ENCODE results near the gene SEMA5A.

SEMA5A gene

DNA sequence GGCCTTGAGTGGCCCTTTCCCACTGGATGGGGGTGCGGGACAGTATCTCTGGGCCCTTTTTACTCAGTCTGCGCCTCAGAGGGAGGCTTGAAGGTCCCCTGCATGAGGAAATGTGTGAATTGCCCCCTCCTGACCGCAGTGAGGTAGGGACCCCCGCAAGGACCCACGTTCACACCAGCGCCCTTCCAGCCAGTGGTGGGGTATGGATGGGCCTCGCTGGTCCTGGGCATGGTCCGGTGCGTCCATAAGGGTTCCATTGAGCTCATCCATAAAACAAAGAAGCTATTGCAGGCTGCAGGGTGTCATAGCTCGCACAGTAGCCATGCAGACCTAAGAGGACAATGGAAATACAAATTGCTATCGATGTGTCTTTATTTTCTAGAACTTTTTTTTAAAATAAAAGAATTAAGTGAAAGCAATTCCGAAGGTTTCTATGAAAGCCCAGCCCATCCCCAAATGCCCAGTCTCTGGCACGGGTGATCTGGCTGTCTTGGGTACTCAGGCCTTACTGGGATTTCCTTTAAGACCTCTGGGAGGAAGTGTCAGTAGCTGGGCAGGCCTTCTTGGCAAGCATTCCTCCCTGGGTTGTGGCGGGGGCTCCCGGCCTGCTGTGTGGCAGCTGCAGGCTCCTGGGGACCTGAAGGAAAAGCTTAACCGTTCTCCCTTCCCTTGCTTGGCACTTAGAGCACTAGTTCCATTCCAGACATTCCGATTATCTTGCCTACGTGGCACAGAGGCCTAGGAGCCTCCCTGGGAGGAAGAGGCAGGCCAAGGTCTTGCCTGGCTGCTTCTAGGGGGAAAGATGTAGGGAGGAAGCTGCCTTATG lies 1.5 kb upstream of the SEMA5A start:
- DNase-seq = peak; percentile 92

DNA sequence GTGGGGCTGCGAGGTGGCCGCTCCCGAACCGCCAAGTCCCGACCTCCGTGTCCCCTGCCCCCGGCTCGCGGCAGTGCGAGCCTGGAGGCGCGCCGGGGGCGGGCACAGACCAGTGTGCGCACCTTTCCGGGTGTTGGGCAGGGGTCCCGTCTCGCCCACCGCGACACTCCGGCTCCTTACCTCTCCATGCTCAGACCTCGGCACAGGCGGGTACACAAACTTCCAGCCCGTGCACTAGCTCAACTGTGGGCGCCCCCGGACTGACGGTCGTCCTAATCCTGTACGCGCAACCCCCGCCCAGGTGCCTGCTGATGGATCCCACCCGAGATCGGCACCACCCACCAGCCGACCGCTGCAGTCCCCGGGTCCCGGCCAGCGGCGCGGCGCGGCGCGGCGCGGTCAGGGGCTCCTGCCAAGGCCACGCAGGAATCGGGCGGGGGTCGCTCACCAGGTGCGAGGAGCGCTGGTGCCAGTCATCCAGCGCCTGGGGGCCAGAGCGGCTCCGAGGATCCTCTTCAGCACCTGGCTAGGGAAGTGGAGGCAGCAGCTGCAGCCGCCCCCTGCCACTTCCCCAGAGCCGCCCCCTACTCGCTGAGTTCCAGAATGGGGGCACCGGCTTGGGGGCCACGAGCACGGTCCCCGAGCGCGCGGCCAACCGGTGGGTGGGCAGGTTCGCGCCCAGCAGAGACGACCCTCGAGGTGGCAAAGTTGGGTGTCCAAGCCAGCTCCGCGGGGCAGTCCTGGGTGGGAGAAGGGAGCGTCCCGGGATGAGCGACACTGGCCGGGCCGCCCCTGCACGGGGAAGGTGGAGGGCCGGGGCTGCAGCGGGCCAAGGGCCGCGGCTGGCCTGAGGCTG lies 511 bp downstream of the SEMA5A start:
- DNase-seq = no peak

DNA sequence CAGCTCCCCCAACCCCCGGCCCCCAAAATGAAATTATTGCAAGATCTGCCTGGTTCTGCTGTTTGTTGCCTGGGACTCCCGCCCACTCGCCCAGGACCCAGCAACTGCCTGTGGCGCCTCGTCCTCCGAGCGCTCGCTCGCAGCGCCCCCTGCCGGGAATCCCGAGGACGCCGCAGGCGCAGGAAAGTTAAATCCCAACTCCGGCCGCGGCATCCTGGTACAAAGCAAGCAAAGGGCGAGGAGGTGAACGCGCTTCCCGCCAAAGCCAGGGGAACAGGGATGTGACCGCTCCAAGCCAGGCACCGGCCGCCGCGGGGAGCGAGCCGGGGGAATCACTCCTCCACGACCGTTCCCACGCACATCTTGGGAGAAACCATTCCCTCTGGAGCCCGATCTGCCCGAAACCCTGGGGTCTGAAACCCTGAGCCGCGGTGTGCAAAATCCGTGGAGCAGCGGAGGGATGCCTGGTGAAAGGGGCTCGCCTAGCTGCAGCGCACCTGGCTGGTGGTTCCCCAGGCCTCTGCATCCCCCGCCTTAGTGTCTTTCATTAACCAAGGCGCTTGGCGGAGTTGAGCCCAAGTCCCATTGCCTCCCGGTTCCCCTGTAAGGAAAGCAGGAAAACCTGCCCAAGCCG lies 1.3 kb downstream of the SEMA5A start:
- peak; percentile 81 for DNase-seq

DNA sequence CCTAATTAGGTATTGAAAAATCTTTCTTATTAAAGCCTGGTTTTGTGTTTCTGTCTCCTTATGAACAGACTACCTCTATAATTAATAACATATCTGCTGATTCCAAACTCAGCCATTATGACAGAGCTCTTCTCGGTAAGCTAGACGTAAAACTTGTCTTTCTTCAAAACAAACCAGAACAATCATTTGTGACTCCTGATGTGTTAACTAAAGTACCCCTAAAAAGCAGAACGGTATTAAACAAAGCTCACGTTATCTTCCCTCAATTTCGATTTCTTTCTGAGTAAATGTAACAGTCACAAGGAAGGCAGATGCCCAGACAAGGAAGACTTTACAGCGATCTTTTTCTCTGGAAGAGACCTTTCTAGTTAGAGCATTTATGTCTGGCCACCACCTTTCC lies 1.8 kb downstream of the SEMA5A start:
- DNase-seq = no peak

DNA sequence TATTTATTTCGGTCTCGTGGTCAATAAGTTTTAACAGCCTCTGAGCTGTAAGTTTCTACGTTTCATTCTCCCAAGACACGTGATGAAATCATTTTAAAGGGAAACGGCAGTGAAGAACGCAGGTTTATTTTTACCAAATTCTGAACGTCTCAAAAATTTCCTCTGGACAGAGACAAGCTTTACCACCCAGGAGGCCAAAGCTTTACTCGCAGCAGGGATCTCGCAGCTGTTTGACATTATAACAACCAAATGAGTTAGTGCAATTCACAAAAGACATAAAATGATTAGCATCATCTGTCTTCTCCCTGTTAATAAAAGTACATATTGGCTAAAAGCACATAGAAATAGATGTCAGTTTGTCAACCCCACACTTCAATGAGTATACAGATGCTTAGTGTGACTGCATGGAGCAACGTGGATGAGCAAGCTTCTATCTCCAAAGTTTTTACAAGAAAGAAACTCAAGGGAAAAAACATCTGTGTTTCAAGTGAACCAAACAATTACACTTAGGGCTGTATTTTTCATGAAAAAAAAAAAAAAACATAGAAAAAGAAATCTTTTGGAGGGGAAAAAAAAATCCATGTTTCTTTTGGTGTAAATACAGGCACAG lies 2.5 kb downstream of the SEMA5A start:
- DNase-seq = peak; percentile 44

DNA sequence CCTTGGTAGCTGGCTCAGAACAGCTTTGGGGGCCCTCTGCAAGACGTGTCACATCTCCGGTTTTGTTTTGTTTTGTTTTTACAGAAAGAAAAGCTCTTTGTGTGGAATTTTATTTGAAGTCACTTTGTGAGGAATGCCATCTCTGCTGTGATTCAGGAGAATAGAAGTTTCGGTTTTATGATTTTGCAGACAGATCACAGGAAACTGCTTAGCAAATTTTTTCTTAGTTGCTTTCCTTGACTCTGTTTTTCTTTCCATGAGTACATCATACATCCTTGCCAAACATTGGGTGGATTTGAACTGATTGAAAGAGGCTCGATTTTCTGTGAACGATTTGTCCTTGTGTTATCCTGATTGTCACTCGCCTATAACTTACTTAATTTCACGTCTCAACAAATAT lies 5.1 kb downstream of the SEMA5A start:
- DNase-seq = peak; percentile 84

DNA sequence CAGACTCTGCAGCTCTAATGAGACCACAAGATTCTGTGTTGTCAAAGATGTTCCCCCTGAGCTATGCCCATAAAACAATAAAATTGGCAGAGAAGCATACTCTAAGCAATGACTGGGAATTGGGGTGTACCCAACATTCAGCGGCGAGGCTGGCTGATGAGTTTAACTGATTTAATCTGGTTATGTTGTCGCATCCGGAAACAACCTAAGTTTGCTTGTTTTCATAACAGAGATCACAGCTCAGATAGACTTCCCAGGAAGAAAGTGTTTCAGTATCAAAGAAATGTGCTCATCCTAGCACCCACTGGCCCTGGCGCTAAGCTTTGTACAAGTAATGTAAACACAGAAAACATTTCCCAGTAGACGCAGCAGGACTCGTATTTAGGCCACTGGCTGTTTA lies 7.4 kb downstream of the SEMA5A start:
- DNase-seq = no peak

DNA sequence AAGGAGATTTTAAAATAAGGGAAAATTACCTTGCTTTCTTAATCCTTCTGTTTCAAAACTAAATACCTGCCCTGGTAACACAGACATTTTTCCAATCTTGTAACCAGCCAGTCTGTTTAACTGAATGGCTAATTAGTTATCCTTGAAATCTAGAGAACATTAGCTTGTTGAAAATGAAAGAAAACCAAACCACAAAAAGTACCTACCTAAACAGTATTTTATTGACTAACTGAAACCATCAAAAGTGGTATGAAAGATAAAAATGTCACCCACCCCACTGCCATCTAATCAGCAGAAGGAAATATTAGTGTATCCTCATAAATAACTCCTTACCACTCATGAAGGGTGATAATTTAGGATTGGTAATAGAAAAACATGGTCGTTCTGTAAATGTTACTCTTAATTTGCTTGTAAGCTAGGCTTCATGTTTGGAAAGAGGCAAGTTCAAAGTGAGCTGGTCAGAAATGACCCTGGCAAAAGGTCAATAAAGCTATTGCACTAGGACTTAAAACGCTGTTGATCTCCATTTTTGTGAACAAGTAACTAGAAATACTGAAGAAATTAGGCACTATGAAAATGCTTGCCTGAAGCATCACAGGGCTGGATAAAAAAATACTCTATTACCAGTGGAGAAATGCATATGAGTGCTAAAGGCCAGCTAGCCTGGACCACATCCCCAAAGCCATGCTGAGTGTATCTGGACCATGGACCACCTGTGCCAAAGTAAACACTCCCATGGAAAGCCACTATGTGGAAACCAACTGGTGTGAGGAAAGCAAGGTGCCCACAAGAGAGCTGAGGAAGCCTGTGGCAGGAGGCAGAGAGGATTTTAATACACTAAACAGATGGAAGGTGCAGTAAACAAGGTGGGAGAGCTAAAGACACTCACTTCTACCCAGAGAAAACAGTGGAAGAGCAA lies 8.4 kb downstream of the SEMA5A start:
- no peak for DNase-seq

DNA sequence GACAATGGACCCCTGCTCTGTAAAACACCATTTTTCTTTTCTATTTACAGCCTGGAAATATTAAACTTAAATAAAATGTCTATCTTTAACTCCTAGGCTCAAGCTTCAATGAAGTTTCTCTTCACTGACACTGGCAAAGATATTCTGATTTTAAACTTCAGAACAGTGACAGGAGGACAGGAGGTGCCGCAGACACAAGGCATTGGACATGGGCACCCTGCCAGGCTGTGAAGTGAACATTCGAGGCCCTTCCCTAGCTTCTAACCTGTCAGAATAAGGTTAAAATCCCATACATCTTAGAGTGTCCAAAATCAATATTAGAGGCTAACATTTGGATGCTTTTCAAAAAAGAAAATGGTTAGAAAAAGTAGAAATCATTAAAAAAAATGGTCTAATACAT lies 9.2 kb downstream of the SEMA5A start:
- DNase-seq = no peak

DNA sequence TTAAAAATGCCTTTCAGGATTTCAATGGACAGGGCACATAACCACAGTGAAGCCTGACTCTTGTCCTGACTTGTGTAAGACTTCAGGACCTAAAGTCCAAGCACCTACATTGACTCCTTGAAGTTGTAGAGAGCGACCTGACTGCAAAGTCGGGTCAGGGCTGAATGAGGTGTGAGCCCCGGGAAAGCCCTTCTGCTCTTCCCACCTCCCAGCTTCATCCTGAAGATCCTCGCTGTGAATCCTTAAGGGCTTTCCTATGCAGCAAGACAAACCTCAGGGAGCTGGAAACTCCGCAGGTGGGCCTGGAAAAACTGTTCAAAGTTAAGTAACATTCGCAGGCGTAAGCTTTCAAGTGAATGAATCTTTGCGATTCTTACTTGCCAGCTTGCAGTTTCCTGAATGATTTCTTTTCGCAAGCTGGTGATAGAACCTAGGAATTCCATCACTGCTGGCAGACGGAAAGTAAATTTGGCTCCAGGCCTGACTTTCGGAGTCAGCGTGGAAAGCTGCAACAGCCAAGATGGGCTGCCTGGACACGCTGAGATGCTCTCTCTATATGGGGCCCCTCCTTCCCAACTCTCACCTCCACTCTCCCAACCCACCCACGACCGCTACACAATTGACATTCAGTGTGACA lies 10.9 kb downstream of the SEMA5A start:
- DNase-seq = no peak

DNA sequence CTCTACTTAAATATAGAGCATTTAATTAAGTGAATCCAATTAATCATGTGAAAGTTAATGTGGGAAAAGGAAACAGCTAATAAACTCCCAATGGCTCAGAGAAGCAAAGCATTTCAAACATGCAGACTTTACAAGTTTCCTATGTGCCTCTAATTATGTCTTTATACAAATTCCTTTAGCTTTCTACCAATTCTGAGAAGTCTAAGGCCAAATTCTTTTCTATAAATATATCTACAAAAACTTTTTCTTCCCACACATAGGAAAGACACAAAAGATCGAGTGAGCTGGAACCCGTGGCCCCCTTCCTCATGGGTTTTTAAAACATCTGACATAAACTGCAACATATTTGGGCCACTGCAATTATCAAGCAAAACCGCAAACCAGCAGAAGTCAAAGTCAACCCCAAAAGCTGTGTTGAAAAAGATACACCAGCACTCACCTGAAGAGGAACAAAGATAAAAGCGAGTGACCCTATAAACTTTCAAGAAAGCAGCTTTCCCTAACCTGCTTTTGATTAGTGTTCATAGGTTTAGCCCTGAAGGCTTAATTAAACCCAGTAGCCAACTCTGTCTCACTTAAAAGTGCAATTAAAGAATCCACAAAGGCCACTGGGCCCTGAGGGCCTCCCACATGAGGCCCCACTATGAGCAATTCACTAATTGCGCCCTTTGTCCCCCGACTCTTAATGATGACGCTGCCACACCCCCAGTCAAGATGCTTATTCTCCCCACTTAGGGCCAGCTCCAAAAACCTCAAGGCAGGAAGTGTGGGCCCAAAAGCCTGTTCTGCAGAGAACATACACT lies 12.1 kb downstream of the SEMA5A start:
- DNase-seq = peak; percentile 58

DNA sequence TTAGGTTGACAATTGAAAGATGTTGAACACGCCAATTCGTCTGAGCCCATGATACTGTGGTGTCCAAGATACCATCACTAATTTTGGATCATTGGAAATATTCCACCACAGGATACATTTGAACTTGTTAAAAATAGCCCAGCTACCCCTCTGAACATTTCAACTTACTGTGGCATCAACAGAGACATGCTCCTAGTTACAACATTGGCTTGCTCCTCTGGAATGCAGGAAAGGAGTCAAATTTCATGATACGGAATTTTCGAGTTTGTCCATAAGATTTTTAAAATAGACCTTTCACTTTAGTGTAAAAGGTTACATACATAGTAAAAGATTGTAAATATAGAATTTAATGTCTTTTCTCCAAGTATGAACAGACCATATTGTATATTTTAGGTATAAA lies 12.8 kb downstream of the SEMA5A start:
- peak; percentile 70 for DNase-seq

DNA sequence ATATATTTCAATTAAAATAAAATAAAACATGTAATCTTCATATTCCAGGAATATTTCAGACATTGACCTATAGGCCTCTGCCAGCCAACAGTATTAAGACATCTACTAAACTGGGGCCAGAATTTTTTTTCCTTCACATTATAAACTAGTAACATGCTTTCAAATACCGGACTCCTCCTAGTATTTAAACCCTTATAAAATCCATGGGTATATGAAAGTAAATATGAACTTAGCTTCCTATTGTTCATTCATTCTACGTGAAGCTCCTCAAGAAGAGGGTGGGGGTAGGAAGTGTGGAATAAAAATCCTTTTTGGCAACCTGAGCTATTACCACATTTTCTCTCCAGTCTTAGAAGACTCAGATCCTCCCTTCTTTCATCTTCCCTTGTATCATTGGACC lies 16.4 kb downstream of the SEMA5A start:
- no peak for DNase-seq

DNA sequence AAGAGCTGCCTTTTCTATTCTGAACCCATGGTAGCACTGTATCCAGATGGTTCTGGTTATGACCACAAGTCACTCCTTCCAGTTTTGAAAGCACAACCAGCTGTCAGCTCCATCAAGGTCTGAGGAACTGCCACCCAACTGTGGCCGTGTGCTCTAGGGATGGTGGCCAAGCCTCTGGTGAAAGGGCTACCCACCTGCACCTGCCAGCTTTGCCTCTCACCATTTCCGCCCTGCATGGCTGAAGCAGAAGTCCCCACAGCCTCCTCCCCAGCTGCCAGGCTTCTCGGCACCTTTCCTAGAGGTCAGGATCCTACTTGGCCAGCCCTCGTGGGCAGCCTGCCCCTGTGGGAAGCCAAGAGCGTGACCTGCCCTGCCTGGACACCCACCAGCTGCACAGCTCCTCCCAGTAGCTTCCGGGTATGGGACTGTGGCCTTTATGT lies 16.8 kb downstream of the SEMA5A start:
- DNase-seq = no peak

DNA sequence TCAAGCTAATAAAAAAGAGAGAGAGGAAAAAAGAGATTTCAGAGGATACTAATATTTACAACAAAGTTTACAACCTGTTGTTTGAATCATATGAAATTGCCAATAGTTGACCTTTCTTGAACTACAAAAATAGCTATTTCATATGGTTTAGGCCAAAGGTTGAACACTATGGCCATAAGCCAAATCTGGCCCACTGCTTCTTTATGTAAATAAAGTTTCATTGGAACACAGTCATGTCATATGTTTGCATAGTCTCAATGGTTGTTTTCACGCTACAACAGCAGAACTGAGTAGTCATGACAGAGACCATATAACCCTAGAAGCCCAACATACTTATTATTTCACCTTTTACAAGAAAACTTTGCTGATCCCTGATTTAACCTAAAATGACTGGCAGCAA lies 20.9 kb downstream of the SEMA5A start:
- DNase-seq = no peak

DNA sequence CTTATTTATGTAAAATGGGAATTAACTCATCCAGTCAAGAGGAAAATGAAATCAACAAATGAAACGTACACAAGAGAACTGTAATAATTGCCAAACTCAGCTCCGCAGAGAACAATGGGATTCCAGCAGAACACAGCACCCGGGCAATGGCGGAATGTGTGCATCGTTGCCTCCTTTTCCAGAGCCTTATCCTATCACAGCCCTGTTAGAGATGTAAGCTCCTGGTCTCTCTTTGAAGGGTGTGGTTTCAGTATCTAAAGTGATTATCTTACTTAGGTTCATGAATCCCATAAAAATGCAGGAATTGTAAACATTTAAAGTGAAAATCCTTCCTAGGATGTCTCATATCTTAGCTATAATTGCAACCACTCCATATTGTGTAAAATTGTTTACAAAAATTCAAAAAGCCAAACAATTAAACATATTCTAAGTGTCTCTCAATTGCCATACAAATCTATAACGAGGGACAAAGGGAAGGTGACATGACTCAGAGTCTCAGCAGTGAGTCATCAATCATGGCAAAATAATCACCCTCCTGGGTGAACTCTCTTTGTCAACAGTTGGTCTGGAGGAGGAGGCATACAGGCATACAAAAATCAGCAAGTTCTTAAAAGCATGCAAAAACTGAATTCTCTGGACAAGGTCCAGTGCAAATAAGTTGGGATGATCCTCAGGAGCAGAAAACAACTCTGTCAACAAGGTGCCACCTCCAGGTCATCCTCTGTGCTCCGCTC lies 22.6 kb downstream of the SEMA5A start:
- DNase-seq = peak; percentile 65

DNA sequence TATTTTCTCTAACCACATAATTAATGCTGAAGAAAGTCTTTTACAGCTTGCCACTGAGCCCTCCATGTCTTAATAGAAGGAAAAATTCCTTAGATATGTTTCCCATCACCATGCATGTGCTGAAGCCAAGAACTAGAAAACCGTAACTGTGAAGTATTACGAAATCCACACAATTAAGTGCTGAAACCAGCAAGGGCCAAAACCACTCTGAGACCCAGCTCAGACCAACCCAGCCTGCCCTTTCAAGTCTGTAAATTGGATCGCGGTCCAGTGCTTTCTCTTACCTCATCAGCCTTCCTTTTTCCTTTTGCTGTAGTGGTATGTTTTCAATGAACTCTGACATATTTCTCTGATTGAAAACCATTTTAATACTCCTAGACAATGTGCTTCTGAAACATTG lies 26.3 kb downstream of the SEMA5A start:
- no peak for DNase-seq

DNA sequence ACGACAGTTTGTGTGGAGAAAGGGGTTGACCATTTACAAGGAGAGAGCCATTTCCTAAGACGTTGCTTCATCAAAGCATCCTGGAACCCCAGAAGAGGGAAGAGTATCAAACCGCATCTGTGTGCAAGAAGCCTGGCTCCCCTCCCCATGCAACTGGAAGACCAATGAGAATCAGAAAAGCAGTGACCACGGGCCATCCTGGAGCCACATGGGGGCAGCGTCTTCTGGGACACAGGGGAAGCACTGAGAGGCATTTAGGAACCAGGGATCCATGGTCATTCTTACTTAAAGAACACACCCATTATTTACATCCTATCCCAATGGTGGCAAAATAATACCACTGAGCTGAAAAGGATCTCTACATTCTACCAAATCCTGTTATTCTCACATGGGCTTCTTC lies 29.3 kb downstream of the SEMA5A start:
- no peak for DNase-seq

DNA sequence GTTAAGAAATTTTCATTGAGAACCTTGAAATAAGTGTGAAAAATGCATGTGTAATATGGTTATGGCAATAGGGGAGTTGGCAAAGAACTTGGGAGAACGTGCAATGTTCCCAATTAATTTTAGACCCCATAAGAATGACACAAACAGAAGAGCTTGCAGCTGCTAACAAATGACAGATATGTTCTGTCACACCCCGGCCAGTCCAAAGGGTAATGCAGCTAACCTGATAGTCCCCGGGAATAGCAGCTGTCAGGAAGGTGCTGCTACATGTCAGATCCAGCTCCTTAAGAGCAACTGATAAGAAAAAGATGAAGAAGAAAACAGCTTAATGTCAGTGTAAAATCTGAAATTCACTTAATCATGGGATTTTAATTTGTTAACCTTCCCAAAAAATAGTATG lies 30.4 kb downstream of the SEMA5A start:
- no peak for DNase-seq

DNA sequence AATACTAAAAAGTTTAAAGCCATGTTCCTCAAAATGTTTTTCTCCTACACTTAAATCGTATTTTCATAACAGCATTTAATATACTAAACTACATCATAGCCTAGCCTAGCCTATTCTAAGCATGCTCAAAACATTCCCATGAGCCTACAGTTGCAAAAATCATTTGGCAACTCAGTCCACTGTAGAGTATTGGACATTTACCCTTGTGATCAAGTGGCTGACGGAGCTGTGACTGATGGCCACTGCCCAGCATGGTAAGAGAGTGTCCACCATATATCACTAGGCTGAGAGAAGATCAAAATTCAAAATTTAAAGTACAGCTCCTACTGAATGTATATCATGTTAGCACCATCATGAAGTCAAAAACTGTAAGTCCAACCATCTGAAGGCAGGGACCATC lies 30.9 kb downstream of the SEMA5A start:
- DNase-seq = no peak

All from fibroblast of skin of back (primary cell).